NCI-H226 (cell line): ENCODE data around the gene ACOX2.
"Not testable (repeated sequence)": the region's sequence is repeated elsewhere in the genome, so short reads cannot be mapped to it uniquely, and the experiment has no call there.

Experiments used
- DNase-seq: peaks from one replicate; pipeline ENCODE4 v3.0.0-alpha.2; 2015

The ACOX2 gene

DNA sequence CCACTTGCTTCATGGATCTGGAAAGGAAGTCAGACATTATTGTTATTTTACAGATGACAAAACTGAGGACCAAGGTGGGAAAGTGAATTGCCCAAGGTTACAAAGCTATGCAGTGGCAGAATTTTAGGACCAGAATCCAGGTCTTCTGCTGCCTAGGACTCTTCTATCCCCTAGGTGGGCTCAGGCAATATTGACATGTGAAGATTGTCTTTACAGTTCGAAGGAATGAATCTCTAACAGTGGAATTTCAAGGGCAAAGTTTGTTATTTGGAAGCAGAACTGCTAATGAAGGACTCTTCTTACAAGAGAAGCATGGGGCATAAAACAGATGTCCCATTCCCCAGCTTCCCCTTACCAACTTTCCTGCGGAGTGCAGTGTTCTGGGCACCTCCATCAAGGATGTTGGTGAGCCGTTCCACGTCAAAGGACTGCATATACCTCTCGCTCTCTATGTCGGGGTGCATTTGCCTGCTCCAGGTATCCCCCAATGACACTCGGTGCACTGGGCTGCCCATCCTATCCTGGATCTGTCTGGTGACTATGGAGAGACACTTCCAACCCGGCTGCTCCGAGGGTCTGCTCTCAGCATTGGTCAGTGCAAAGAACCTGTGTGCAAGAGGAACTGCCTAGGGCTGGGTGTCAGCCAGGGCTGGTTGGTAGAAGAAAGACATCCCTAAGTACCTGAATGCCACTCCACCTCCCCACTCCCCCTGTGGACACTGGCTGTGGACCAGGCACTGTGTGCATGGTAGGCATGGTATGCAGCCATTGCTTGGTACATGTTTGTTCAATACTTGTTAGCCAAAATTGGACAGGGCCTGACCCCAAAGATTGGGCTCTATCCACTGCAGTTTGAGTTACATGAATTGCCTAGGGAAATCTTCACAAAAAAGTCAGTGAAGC lies 2.1 kb downstream of the ACOX2 start:
- no peak for DNase-seq

DNA sequence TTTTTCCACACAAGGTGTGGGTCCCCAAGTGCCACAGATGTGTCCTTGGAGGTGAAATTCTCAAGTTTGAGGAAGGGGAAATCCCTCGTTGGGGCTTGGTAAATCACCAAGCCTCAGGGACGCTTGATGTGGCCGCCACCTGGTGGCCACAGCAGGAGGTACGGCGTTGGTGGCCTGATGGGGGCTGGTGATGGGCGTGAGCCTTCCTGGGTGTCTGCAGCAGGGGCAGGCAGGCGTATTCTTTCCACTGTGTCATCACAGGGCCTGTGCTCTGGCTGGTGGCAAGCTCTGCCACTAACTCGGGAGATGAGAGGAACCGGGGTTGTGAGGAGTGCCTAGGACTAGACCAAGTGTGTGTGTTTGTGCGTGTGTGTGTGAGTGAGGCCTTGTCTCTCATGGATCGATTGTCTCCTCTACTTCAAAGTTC lies 4.2 kb downstream of the ACOX2 start:
- peak; percentile 54 for DNase-seq

DNA sequence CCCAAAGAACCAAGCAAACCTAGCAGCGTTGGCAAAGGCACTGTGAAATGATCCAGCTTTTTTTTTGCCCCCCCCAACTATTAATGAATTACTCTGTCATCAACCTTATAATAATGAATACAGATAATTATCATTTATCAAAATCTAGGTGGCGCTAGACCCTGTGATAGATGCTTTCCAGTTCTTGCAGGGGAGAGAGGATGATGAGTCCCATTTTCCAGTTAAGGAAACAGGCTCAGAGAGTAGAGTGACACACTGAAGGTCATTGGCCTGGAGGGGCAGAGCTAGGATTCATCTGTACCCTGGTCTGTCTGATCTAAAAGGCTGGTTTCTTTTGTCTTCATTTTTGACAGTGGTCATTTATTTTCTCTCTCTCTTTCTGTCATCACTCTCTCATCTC lies 5.0 kb downstream of the ACOX2 start:
- no peak for DNase-seq

DNA sequence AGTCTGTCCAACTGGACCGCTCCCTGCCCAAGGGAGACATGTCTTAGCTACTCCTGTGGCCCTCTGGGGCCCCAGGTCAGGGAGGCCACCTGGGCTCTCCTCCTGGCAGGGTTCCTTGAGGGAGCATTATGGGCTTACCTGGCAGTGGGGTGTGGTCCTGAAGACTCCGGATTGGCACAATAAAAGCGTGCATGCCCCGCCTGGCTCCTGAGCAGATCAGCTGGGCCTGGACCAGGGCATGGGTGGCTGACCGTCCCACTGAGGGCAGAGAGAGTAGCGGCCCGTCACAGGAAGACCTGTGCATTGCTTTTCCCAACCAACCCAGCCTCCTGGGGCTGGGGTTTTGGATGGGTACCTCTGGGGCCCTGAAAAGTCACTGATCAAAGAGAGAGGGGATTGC lies 5.4 kb downstream of the ACOX2 start:
- no peak for DNase-seq

DNA sequence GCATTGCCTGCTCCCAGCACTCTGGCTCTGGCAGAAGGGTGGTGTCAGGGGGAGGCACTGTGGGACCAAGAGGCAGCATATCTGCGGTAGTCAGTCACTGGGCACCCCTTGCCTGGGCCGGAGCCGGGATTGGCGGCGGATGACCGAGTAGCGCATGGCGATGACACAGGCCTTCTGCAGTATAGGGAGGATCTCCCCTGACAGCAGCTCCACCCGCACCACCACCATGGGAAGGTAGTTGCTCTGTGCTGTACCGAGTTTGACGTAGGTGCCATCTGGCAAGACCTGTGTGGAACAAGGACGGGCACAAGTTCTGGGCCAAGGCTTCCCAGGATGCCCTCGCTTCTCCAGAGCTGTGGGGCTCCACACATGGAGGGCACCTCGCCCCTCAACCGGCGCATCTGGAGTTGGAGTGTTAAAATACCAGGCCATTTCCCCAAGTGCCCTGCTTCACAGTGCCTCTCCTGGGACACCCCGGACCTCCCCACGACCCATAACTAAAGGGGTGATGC lies 6.6 kb downstream of the ACOX2 start:
- DNase-seq = no peak

DNA sequence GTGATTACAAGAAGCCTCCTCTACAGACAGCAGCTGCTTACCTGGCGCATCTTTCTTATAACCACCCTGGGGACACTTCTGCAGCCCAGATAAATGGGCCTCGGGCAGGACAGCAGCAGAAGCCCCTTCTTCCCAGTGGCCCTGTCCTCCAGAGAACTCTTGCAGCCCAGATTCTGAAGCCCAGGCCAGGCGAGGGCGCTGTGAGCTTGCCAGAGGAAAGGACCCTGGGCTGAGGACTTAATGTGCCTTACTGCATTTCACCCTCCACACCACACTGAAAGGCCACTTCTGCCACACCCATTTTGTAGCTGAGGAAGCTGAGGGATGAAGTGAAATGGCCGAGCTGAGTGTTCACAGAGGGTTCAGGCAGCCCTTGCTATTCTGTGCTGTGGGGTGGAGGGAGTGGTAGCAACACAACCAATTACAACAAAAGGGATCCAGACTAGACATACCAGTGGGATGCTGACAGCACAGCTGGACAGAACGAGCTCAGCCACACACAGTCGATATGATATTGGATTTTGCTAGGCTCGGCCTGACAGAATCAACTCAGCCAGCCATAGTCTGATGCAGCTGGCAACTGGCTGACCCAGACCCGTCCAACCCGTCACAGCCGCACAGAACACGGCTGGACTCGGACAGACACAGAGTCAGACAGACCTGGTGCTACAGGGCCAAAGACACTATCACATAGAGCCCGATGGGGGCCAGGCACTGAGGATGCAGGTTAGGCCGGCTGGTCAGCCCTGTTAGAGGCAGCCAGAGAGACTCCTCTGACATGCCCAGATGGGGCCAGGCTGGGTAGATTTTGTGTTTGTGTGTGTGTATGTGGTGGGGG lies 7.3 kb downstream of the ACOX2 start:
- no peak for DNase-seq

DNA sequence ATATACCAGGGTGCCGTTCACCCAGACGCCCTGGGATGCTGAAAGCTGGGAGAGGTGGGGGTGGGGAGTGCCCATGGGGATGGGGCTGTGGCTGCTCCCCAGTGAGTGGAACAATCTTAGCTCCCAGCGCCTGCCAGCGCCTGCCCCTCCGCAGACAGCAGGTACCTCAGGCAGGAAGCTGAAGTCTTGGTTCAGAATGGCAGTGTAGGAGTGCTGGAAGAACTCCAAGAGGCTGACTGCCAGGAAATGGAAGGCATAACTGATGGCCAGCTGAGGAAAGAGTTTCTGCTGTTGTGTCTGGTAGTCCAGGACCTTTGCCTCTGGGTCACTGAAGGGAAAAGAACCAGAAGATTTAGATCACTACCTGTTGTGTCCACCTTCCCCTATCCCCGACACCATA lies 8.4 kb downstream of the ACOX2 start:
- DNase-seq = peak; percentile 87

DNA sequence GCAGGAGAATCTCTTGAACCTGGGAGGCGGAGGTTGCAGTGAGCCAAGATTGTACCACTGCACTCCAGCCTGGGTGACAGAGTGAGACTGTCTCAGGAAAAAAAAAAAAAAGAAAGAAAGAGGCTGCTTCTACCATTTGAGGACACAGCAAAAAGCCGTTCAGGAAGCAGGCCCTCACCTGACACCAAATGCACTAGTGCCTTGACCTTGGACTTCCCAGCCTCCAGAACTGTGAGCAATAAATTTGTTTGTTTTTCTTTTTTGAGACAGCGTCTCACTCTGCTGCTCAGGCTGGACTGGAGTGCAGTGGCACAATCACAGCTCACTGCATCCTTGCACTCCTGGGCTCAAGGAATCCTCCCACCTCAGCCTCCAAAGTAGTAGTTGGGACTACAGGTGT lies 9.6 kb downstream of the ACOX2 start:
- DNase-seq = not testable (repeated sequence)

DNA sequence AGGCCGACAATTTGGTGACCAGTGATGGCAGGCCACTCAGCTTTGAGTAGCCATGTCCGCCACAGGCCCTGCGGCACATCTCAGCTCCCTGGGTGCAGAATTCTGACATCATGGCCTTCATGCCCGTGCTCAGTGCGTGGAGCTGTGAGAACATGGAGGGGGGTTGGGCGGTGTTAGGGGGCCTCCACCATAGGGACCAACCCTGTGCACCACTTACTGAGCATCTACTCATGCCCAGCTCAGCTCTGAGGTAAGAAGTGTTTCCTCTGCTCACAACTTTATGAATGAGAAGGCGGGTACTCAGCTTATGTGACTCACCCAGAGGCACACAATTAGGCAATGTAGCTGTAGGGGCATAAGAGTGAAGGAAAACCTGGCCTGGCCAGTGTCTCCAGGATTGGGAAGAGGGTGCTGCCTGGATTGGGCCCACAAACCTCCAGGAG lies 10.5 kb downstream of the ACOX2 start:
- DNase-seq = peak; percentile 91

DNA sequence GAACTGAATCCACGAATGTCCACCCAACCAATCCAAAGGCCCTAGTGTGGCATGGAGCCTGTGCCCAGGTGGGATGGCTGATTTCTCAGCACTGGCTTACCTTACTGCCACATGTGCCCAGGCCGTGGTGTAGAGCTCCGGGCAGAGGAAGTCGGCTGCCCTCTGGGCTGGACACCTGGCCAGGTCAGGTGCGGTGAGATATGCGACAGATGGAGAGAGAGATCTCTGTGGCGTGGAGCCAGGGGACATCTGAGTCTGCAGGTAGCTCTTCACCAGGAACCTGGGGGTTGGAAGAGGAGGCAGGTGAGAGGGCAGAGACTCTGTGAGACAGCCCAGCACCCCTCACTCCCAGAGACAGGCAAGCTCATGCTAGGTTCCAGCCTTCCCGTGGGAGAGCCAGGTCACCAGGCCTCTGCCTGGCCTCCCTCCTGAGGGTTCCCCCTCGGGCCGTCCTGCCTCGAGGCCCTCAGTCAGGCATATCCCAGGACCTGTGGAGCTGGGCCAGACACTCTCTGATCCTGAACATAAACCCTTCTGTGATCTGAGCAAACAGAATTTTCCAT lies 12.6 kb downstream of the ACOX2 start:
- DNase-seq = no peak

DNA sequence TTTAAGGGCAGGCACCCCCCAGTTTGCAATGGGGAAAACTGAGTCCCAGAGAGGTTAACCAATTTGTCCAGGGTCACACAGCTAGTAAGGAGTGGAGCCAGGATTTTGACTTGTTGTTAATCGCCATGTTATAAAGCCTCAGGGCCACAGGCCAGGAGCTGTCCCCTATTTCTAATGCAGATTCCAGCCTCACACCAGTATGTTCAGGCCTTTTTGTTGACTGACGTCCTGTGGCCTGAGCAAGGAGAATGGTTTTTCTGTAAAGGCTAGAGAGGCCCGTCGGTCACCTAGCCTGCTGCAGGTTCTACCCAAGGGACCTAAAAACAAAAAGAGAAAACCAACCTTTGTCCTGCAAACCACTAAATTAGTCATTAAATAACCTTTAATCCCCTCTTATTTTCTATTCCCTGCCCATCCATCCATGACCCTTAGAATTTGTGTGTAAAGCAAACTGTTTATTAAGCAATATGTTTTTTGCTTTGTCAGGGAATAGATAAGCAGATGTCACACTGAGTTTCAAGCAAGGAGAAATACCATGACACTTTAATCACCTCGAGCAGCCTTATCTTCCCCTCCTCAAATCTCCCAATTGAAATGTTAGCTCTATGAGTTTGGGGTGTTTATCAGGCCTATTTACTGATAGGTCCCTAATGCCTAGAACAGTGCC lies 14.1 kb downstream of the ACOX2 start:
- no peak for DNase-seq

DNA sequence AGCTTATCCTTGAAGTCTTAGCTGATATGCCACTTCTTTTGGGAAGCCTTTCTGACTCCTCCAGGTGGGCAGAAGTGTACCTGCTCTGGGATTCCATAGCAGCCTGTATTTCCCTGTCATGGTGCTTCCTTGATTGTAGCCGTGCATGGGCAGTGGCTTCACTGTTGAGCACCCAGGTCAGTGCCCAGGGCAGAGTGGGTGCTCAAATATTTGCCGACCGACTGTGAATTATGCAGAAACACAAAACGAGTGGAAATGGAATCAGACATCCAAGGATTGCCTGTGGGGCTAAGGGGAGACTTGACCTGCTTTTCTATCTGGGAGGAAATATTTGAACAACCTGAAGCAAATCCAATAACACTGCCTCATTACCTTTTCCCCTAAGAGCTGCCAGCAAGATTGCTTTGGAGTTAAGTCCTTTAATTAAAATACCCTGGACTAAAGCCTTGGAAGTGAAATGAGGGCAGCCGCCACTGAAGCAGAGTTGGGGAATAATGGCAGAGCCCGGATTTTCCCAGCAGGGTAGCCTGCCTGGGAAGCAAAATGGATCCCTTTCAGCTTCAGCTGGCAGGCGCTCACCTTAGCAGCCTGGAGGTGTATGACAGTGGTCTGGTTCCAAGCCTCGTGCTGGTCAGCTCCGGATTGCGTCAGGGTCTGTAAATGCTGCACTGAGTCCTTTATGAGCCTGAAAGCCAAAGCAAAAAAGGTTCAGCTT lies 14.9 kb downstream of the ACOX2 start:
- DNase-seq = no peak

DNA sequence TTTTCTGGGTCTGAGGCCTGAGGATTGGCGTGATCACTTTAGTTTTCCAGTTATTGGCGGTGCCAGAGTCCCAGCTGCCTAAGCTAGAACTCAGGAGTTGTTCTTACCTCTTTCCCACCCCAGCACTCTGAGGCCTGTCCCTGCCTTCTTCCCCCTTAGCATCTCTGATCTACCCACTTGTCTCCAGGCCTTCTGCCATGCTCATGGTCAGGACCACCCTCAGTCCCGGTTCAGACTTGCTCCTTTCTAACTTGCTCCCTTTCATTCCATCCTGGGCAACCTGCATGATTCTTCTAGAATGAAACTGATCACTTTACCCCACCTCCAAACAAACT lies 15.7 kb downstream of the ACOX2 start:
- DNase-seq = no peak

DNA sequence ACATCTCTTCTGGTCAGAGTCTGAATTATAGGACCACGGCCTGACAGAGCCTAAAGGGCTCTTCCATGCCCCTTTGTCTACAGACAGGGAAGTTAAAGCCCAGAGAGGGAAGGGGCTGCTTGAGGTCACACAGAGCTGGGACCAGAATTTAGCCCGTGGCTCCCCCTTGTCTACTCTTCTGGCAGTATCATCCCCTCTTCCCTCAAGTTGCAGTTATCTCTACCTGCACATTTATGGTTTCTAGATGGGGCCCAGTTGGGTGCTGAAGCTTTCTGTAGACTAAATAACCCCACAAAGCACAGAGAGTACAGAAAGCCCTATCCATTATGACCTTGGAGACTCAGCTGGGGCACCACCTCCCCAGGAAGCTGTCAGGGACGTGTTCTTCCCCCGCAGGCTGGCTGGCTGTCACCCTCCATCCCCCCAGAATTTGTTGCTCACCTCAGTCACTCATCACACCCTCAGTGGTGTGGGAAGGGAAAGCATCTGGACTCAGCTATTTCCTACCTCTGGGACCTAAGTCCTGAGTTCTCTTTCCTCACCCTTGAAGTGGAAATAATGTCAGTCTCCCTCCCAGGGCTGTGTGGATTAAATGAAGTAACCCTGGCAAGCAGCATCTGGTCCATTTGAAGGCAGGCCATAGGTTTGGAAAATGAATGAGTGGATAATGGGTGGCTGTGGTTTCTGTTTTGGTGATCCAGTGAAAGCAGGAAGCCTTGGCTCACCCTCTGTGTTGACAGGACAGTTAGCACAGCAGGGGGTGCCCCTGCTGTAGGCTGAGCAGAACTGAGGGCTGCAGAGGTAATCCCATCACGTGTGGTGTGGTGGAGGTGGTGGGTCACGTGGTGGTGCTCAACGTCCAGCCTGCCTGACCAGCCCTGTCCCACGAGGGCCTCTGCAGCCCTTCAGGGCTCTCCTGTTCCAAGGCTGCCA lies 16.3 kb downstream of the ACOX2 start:
- no peak for DNase-seq

DNA sequence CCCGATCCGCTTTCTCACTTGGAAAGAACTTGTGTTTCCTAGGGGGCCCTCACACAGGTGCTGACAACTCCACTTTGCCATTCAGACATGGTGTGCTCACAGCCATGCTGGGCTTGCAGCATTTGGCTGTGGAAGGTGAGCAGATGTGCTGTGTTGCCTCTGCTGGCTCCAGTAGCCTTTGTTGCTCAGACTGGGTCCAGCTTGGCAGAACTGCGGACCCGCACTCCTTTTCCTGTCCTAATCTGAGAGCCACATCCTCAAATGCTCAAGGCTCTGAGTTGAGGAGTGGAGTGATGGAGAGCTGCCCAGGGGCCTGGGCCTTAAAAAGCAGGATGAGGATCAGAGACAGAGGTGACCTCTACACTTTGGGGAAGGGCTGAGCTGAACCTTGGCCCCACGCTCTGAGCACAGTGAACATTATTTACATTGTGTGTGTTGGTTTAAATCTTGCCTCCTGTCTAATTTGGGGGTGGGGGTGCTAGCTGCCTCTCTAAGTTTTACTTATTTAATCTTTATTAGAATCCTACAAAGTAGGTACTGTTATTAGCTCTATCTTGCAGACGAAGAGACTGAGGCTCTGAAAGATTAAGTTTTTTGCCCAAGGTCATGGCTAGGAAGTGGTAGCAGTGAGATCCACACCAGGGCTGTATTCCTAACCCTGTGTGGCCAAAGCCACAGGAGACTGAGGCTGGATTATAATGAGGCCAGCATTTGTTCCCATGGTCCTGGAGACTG lies 17.2 kb downstream of the ACOX2 start:
- no peak for DNase-seq

DNA sequence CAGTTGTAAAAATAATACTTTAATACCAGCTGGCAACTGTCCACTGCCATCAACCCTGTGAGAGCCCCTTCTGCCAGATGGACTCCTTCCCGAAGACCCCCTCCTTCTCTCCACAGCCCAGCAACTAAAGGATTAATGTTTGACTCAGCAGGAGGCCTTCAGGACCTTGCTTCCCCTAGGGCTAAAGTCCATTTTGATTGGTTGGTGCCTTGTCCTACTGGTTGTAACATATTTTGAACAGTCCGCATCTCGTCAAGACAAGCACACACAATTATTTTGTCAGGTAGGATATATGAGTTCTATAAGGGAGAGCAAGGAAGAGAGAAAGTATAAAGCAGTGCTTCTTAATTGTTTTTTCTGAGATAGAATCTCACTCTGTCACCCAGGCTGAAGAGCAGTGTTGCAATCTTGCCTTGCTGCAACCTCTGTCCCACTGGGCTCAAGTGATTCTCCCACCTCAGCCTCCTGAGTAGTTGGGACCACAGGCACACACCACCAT lies 18.6 kb downstream of the ACOX2 start:
- no peak for DNase-seq

DNA sequence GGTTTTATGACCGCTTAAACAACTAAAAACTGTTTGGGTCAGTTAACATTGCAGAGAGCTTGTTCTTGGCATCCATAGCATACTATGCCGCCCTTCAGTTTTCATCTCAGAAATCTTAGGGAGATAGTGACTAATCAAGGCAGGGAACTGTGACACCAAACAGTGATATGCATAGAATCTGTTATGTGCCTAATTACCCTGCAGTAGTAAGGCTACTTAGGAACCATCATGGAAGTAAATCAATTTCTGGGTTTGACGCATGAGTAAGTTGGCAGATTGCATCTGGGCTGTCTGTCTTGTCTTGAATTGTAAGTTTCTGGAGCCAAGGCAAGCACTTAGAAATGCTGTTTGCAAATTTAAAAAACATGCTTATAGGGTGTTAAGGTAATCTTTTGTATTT lies 22.6 kb downstream of the ACOX2 start:
- DNase-seq = no peak

DNA sequence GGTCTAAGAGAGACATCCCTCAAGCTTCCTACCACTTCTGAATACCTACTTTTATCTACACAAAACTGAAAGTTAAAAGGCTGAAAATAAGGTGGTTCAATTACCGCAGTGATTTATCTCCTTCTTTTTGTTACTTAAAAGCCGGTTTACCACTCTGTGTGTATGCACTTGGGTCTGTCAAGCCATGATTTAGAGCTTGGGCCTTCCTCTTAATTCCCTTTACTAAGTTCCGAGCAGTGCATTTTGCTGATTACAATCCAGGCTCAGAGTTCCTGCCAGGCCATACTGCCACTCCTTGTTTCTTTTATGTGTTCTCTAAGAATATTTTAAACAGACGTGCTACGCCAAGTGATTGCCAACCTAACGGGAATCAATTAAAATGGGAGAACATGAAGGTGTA lies 28.6 kb downstream of the ACOX2 start:
- DNase-seq = no peak

DNA sequence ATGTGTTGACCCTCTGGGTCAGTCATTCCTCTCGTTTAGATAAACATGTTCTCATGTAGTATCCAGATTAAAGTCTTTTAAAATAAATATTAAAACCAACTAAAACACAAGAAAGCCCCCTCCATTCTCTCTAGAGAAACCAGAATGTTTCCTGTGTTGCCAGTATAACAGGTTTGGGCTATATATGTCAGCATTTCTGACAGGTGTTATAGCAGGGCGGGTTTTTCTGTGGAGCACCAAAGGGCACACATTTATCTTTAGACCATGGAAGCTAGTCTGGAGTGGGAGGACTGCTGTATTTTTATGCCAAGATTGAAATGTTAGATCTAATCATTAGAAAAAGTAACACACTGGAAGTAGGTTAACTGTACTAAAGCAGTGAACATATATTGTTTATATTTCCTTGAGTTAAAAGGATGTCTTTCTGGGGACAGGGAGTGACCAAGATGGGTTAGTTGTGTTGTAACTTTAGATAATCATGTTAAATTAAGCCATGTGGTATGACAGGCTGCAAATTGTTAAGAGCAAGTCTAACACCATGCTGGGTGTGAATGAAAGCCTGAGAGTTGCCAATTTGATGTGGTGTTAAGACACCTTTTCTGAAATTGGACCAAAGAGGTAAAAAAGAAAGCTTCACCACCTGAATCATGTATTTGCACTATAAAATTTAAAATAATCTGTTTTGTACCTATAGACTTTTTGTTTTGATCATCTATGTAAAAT lies 29.5 kb downstream of the ACOX2 start:
- DNase-seq = no peak

DNA sequence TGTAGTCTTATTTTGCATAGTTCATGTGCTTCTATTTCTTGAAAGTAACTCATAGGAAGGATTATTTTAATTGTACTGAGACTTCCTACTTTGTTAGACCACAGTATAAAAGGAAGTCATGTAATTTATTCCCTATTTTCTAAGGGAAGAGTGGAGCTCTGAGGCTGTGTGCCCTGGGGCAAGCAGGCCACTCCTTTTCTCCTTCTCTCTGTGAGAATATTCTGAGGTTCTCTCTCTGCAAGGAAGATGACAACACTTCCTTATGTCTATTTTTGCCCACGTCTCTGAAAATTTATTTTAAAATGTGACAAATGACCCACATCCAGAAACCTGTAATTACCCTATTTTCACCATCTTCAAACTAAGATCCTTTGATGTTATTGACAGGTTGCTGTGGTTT lies 34.1 kb downstream of the ACOX2 start:
- no peak for DNase-seq
